ENCODE data around the gene TSPAN4.

Gene TSPAN4

GRCh38 chr11:852762-853161, 10.1 kb downstream of the TSPAN4 start:
- DNase-seq = no peak

GRCh38 chr11:853682-854448, 11.2 kb downstream of the TSPAN4 start:
- DNase-seq = no peak

- DNase-seq = no peak
Measured at GRCh38 chr11:854601-855329, 12.1 kb downstream of the TSPAN4 start.

GRCh38 chr11:855330-855674, 12.7 kb downstream of the TSPAN4 start:
- no peak for DNase-seq

- DNase-seq = no peak
Measured at GRCh38 chr11:855796-856195, 13.1 kb downstream of the TSPAN4 start.

- DNase-seq = no peak
Measured at GRCh38 chr11:856397-856796, 13.7 kb downstream of the TSPAN4 start.

GRCh38 chr11:858053-858761, 15.6 kb downstream of the TSPAN4 start:
- DNase-seq = no peak

- DNase-seq = no peak
Measured at GRCh38 chr11:858762-859339, 16.2 kb downstream of the TSPAN4 start.

GRCh38 chr11:859394-860131, 16.9 kb downstream of the TSPAN4 start:
- peak; percentile 96 for DNase-seq

GRCh38 chr11:860234-861104, 17.8 kb downstream of the TSPAN4 start:
- DNase-seq = no peak

- no peak for DNase-seq
Measured at GRCh38 chr11:861105-861479, 18.4 kb downstream of the TSPAN4 start.

GRCh38 chr11:862081-862661, 19.5 kb downstream of the TSPAN4 start:
- peak; percentile 81 for DNase-seq

GRCh38 chr11:862696-863022, 20.0 kb downstream of the TSPAN4 start:
- no peak for DNase-seq

- no peak for DNase-seq
Measured at GRCh38 chr11:863023-863909, 20.6 kb downstream of the TSPAN4 start.

GRCh38 chr11:863910-864827, 21.5 kb downstream of the TSPAN4 start:
- DNase-seq = no peak

GRCh38 chr11:864898-865297, 22.2 kb downstream of the TSPAN4 start:
- DNase-seq = no peak

- DNase-seq = no peak
Measured at GRCh38 chr11:865462-866430, 23.1 kb downstream of the TSPAN4 start.

GRCh38 chr11:866481-866880, 23.8 kb downstream of the TSPAN4 start:
- no peak for DNase-seq
